HG03095 (cell line): ENCODE data around the gene GPR151.
"Not testable (repeated sequence)": the region's sequence is repeated elsewhere in the genome, so short reads cannot be mapped to it uniquely, and the experiment has no call there.

ENCODE experiments used
- ATAC-seq: cut with Tn5 transposase; IDR thresholded peaks from one replicate; pipeline ENCODE4 v1.9.1; 2021; ENCODE audit warnings: moderate library complexity; ENCODE audit not compliant: unreplicated experiment

Gene GPR151

DNA sequence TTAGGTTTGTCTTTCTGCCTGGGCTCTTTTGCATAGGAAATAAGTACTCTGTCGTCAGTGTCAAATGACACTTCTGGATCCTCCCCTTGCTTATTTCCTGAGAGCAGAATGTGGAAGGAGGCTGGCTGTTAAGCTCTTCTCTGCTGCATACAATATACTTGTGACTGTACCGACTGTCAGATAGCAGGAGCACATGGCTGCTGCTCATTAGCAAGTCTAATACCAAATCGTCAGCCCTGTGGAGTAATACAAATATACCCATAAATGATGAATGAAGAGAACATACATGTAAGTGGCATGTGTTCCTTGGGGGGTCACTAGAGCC lies at the start of gene GPR151:
TSS of gene GPR151 (minus strand) at position 40 of the 325 bp plus-strand sequence. CDS start 77 bp downstream, outside the sequence.
- no peak for ATAC-seq

DNA sequence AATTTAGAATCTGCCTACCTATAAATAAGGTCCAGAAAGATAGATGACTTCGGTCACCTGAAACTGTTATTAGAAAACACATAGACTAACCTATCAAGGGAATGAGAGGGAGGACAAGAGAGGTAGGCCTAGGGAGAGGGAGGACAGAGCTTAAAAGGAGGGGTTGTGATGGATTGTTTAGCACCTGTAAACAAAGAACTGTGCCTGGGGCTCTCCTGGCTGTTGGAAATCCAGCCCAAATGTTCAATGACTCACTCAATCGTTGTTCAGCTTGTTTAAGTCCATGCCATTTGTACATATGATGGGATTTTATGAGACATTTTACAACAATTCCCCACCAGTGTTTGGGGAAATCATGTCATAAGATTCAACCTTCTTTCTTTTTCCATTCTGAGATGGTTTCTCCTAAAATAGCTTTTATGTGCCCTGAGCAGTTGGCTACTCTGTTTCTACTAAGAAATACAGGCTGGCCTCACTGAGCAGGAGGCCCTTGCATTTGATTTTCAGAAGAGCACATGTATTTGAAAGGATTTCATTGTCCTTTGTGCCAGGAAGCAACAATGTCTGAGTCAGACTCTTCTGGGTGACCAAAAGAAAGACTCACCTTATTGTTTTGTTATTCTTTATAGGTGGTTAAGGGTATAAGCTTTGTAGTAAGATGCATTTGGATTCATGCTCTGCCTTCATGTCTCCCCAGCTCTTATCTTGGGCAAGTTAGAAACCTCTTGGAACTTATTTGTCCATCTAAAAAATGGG lies 48.2 kb upstream of the GPR151 start:
- no peak for ATAC-seq

DNA sequence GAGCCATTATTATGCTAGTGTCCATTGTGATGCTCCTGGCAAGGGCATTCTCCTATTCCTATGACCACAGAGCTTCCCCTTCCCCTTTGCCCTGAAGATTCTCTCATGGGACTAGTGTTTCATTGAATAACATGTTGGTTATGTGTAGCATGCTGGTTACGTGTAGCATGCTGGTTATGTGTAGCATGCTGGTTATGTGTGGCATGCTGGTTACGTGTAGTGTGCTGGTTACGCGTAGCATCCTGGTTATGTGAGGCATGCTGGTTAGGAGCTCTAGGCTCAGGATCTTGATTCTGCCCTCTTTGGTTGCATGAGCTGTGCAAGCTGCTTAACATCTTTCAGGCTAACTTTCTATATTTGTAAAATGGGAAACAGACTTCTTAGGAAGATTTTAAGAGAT lies 46.5 kb upstream of the GPR151 start:
- ATAC-seq = no peak

DNA sequence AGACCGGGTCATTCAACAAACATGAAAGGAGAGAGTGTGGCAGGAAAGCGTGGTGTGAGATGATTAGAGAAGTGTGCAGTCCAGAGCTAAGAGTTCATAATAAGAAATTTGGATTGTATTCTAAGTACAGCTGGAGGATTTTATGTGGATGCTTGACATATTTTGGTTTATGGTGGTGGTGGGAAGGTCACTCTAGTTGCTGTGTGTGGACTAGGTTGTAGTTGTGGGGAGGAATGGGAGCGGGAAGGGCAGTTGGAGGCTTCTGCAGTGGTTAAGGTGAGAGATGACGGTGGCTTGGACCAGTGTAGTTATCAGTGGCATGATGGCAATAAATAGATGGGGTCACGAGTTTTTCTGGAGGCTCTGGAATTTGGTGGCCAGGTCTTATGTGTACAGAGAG lies 45.7 kb upstream of the GPR151 start:
- no peak for ATAC-seq

DNA sequence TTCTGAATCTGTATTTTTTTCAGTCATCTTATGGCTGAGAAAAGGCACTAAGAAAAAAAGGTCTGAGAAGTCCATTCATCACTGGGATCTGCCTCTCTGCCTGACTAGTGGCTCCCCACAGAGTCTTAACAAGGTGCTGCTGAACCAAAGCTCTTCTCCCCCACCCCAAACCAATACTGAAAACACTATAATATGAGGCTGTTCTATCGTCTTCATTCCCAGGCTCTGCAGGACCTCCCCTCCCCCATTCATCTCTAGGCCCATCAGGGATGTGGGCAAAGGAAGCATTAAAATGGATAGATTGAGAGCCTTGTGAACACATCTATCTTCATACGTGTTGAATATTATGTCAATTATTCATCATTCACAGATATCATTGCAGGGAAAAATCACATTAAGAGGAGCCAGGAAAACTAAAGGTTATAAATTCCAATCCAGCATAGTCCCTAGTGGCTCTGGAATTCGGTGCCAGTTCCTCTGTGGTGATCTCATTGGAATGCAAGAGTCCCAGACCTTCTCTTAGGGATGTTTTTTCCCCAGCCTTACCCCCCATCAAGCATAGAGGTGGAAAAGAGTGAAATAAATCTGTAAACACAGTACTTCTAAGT lies 44.3 kb upstream of the GPR151 start:
- ATAC-seq = no peak

DNA sequence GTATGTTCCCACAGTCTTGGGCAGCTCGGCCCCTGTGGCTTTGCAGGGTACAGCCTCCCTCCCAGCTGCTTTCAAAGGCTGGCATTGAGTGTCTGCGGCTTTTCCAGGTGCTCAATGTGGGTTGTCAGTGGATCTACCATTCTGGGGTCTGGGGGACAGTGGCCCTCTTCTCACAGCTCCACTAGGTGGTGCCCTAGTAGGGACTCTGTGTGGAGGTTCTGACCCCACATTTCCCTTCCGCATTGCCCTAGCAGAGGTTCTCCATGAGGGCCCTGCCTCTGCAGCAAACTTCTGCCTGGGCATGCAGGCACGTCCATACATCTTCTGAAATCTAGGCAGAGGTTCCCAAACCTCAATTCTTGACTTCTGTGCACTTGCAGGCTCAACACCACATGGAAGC lies 40.9 kb upstream of the GPR151 start:
- not testable (repeated sequence) for ATAC-seq

DNA sequence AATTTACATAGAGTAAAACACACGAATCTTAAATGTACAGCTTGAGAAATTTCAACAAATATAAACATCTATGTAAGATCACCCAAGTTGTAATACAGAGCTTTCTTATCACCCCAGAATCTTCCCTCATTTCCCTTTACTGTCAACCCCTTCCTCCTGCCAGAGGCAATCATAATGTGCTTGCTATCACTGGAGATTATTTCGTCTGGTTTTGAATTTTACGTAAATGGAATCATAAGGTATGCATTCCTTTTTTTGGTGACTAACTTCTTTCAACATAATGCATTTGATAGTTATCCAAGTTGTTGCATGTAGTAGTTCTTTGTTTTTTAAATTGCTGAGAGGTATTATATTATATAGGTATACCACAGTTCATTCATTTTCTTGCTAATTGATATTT lies 37.5 kb upstream of the GPR151 start:
- ATAC-seq = no peak

DNA sequence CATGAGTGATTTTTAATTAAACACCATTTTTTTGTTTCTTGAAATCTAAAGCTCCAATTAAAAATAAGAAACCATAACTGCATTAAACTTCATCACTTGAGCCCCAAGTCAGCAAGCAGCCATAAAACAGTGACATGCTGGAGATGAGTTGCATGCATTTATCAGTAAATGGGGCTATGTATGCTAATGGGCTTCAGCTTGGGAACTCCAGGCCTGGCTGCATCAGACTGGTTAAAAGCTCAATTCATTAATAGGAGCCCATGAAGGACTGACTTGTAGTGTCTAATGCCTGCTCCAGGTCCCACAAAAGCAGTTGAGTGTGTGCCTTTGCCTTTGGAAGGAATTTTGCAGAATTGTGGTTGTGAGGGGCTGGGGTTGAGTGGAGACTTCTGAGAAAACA lies 33.6 kb upstream of the GPR151 start:
- ATAC-seq = no peak

DNA sequence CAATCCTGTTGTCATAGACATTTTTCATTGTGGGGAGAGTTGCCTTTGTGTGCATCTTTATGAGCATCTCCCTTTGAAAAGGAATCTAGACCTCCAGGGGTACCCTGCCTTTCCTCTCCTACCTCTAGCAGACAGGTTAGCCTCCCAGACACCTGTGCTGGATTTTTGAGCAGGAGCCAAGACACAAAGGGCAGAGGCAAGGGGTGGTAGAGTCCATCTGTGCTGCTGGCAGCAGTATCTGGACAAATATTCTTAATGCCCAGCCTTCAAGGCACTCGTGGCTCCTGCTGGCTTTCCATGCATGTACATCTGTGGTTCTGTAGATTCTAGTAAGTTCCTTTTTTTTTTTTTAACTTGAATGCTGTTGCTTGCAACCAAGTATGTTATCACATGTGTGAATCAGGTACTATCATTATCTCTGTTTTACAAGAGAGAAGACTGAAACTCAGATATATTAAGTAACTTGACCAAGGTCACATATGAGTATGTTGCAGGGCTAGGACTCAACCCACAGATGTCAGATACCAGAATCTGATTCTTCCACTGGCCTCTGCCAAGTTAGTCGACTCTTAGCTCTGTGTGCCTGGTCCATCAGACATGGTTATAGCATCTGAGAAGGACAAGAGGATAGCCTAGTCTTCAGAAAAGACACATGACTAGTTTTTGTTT lies 32.9 kb upstream of the GPR151 start:
- ATAC-seq = no peak

DNA sequence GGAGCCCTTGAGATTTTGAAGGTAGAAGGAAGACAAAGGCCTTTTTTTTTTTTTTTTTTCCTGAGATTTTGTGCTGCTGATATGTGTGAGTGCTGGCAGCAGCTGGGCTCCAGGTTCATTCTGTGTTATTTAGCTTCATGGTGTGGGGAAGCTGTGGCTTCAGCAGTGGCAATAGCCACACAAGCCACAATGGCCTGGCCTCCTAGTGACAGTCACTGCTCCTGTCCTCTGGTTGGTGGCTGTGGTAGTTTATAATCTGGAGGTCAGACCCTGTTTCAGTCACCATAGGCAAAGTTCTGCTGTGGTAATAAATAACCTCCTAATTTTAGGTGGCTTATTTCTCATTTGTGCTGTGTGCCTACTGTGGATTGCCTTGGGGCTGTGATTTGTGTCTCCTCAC lies 28.2 kb upstream of the GPR151 start:
- no peak for ATAC-seq

DNA sequence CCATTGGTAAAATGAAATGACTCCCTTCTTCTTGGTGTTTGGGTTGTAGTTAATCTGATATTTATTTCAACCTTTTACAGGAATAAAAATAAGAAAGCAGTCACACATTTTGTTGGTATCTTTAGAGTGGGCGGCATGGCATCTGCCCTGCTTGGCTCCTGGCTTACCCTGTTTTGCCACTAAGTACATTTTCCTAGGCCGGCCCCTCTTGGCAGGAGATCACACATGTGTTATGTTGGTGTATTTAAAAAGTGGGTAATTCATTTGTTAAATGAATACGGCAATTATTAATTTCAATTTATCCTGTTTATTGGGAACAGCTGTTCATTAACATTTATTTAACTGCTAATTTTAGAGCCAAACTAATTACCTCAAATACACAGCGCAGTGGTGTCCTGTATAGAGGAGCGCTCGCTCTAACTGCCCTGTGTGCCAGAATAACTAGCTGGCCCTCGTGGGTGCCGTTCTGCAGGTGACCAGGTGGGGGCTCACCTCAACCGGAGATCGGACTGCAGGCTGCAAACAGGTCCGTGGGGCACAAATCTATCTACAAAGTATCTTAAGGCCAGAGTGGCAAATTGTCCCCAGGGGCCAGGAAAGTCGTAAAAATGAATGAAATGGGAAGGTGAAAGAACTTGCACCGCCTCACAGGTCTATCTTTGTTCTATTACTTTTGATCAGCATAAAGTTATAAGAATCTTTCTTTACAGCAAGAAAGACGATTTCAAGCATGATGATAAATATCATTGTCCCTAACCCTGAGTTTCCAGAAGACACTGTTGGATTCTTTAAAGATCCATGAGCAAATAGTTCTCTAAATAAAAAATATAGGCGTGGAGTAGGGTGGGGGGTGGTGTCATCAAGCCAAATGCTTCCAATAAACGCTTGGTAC lies 26.2 kb upstream of the GPR151 start:
- ATAC-seq = peak; percentile 98

DNA sequence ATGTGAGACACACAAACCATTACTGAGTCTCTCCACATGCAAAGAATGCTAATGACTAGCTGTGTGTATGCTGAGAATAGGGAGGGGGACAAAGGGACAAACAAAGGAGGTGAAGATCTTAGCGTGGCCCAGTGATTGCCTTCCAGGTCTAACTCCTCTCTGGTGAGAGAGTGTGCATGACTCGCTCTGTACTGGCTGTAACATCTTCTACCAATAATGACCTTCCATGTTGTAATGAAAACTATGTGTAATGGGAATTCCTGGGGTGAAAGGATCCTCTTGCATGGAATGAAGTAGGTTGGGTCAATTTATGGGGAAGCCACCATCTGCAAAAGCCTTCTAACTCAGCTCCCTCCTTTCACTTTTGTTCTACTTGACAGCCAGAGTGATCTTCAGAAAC lies 24.4 kb upstream of the GPR151 start:
- ATAC-seq = no peak

DNA sequence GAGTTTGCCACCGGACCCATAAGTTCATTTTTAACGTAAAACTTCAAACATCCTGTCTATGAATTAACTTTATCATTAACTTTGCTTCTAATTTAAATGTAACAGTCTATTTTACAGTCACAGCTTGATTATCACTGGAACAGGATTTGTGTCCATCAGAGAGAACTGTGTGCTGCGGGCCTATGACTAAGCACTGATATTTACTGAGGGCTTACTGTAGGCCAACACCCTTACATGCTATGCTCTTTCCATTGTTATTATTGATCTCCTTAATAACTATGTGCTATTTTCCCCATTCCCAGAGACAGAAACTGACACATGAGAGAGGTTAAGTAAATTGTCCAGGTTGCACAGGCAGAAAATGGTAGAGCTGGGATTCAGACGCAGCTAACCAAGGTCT lies 24.0 kb upstream of the GPR151 start:
- ATAC-seq = no peak

DNA sequence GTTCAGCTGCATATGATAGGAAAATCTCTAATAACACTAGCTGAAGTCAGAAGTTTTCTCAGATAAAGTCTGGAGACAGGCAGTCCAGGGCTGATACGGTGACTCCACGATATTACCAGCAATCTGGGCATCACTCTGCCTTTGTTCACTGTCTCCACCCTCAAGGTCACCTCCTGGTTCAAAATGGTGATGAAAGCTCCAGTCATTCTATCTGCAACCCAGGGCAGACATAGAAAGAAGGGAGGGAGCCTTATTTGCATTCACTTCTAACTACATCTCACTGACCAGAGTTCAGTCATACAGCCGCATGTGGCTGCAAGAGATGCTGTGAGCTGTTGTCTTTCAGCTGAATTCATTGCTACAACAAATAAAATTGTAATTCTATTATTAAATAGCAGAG lies 22.4 kb upstream of the GPR151 start:
- ATAC-seq = no peak

DNA sequence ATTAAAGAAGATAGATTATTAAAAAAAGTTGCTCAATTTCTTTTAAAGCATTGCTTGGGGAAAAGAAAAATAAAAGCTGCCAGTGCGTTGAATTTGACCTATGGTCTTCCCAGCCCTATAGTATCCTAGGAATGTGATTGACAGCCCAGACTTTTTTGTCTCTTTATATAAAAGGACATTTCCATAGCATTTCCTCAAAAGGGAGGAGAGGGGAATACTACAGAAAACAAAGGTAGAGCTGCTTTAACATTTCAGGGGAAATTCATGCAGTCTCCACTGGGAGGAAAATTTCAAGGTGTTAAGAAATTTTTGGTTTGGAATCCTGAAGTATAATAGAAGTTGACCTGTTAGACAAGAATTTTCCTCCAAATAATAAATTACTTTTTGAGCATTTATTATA lies 17.9 kb upstream of the GPR151 start:
- no peak for ATAC-seq

DNA sequence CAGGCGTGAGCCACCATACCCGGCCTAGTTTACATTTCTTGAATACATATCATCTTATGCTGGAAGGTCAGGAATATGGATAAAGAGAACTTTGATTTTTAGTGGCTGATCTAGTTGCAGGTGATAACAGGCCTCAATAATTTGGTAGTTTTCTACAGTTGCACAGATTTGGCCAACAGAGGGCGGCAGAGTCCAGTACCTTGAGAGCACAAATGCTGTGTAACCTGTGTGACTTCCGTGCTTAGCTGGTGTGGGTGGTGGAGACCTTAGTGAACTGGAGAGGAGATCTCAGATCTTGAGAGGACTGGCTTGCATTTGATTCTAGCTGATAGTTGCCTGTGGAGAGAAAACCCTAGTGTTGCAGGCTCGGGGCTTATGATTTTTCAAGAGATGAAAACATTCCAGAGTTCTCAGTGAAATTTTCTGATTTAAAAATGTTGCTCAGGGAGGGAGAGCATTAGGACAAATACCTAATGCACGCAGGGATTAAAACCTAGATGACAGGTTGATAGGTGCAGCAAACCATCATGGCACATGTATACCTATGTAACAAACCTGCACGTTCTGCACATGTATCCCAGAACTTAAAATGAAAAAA lies 17.4 kb upstream of the GPR151 start:
- ATAC-seq = peak; percentile 94

DNA sequence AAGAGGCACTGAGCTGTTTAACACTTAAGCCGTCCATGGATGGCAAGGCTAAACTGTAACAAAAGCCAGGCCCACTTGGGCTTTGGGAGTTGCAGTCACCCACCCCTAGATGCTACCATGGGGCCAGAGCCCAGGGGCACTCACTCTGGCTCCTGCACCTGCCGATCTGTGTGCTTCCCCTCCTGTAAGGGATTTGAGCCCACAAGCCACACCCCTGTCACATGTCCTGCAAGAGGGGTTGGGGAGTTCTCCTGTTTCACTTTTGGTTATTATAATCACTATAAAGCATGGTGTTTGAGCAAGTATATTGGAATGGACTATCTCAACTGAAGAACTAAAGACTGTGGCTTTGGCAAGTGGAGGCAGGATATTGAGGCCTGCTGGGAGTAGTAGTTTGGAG lies 14.0 kb upstream of the GPR151 start:
- ATAC-seq = peak; percentile 55

DNA sequence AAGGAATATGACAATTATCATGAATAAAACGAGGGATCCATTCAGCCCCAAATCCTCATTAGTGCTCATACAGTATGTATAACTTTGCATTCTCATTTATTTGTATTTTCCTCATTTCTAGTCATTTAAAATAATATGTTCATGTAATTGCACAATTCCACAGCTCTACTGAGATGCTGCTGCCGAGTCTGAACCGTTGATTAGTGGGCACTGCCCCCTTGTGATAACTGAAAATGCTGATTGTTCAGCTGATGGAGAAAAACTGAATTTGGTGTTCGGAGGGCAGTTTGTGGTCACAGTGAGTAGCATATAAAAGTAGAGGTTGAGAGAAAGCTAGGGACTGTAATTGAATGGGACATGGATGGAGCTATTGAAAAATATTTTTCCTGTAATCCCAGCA lies 12.2 kb upstream of the GPR151 start:
- no peak for ATAC-seq

DNA sequence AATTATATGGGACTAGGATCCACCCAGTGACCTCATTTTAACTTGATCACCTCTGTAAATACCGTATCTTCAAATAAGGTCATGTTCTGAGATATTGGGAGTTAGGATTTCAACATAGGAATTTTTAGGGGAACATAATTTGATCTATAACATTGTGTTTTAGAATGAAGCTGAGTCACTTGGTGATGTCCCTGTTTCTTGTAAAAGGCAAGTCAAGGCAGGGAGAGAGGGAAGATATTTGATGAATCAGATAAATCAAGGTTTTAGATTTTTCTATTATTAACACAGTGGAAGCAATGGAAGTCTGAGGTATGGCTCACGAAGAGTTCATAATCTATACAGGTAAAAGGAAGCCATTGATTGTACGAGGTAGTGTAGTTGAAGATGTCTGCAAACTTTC lies 11.8 kb upstream of the GPR151 start:
- ATAC-seq = no peak

DNA sequence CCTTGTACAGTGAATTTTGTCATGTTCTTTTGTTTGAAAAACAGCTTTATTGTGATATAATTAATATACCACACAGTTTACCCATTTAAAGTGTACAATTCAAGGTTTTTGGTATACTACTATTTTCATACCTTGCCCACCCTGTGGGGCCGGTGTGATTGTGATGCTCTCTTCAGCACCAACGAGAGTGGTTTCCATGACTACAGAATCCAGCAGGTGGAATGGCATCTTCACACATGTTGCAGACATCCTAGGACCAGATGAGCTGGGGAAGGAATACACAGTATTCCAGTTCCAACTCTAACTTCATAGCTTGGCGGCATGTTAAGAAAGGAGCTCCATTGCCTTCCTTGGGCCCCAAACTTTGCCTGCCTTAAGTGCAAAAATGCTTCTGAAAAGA lies 7.7 kb upstream of the GPR151 start:
- ATAC-seq = no peak
